Ovary (tissue), 9 donors: ENCODE results near the gene POLN. TPM values are rescaled to one million over a fixed set of nuclear protein-coding genes. Genes with fewer than 3 reads are reported as not detected.

ENCODE experiments used
- DNase-seq, 5 donors: peaks; one replicate each; pipeline ENCODE4 v3.0.0-alpha.2; 2019 to 2020
- H3K27ac ChIP-seq, 2 donors: fragments of 200-600 bp; one replicate each; pipeline versions ENCODE4 v1.5.1 to v1.8.0; 2019 to 2022
- H3K27me3 ChIP-seq: fragments of 200-600 bp; one replicate; pipeline ENCODE4 v1.8.0; 2022
- H3K36me3 ChIP-seq: fragments of 200-600 bp; sonication (generic); one replicate; pipeline ENCODE4 v1.5.1; 2019
- H3K4me1 ChIP-seq: one replicate; pipeline ENCODE4 v1.8.1; 2013; ENCODE audit warnings: mild to moderate bottlenecking, moderate library complexity; ENCODE audit not compliant: insufficient read depth
- H3K4me3 ChIP-seq: fragments of 200-600 bp; sonication (generic); one replicate; pipeline ENCODE4 v1.5.1; 2017
- H3K9me3 ChIP-seq, 2 donors: fragments of 200-600 bp in 1 of 2; sonication (generic) in 1 of 2; one replicate each; pipeline versions ENCODE4 v1.5.1 to v1.8.1; 2013 to 2019; ENCODE audit warnings: mild to moderate bottlenecking in 1 of 2, moderate library complexity in 1 of 2
- CTCF ChIP-seq, 3 donors: fragments of 450-650 bp in 2 of 3; fragments of 200-600 bp in 1 of 3; IDR thresholded peaks; one replicate each; pipeline versions ENCODE4 v1.5.1 to v1.8.0; 2016 to 2022; ENCODE audit warnings: antibody characterized with exemption in 3 of 3, mild to moderate bottlenecking in 1 of 3
- EP300 ChIP-seq: sonication (generic); formaldehyde crosslinking; IDR thresholded peaks from one replicate; pipeline ENCODE4 v1.6.1; 2017; ENCODE audit warnings: antibody characterized with exemption
- POLR2A ChIP-seq: fragments of 450-650 bp; IDR thresholded peaks from one replicate; pipeline ENCODE4 v1.6.1; 2017; ENCODE audit warnings: antibody characterized with exemption, mild to moderate bottlenecking, moderate library complexity
- WGBS, 3 donors: extraction: QIAGEN DNeasy Blood & Tissue Kit in 1 of 3; methylation state at CpG; one replicate each; pipeline versions ENCODE4 v1.1.5 to v1.1.7; 2013 to 2017; 5-methylcytosine and 5-hydroxymethylcytosine counted together
- intact Hi-C, 4 donors: fragments of 100-400 bp; cut with DNase I; formaldehyde crosslinking; loops; one replicate each; pipeline versions ENCODE4 v1.11.0 to v1.15.1; 2022 to 2023
- polyA plus RNA-seq, 2 donors: library from polyadenylated mRNA; stranded (reverse); fragments of 200-250 nt in 1 of 2; fragments of 350-450 nt in 1 of 2; fragmentation: Illumina TruSeq in 1 of 2; extraction: RNeasy Lipid Tissue Mini Kit (QIAGEN cat#74804) in 1 of 2; gene quantifications; one replicate each; pipeline ENCODE4 v1.2.3, GENCODE V29; 2013 to 2014
- total RNA-seq, 7 donors: library from RNA; depleted of rRNA in 2 of 7; stranded (reverse); fragments of >200 nt in 2 of 7; fragmentation: NEBNext Ultra II Directional in 3 of 7; extraction: Animal tissue kit (Norgen Biotek cat#: 25700) in 3 of 7; gene quantifications; one replicate each; pipeline versions ENCODE4 v1.1.0 to v1.2.4, GENCODE V29; 2016 to 2023
- donor health status: DM: no; HTN: no; CAD: no; lungs with moderate emphysema.
- donor health status: DM: no; HTN: no; CAD: no.
- donor health status: Bipolar disorder and iron deficiency.
- donor health status: DM: yes; HTN: yes; CAD: no.
- donor health status: DM: no; HTN: no; CAD: no.
- donor health status: DM: yes; HTN: yes; CAD: no.

POLN gene
- total and polyA plus RNA-seq, 9 donors, result 0.95 to 11.4 (median 3.1) TPM

GRCh38 chr4:2092669-2093053 lies 149.3 kb downstream of the POLN start:
- H3K27me3 ChIP-seq, result no peaks in the 10 kb centered on the region
- no peak overlapping the region for H3K27ac ChIP-seq
- no peak for DNase-seq
- WGBS, 3 donors, result 93 to 95% (median 93%) methylated on average over 6 of the region's 6 CpGs
- no peaks in the 10 kb centered on the region for H3K4me1 ChIP-seq
- no peak overlapping the region for H3K4me3 ChIP-seq
- no peaks in the 10 kb centered on the region for H3K36me3 ChIP-seq
- TF ChIP-seq CTCF (IDR thresholded peaks at IDR 0.05) (no peak), POLR2A (no peak), EP300 (no peak)
- intact Hi-C loops, result no loop called here
- H3K9me3 ChIP-seq, result no peaks in the 10 kb centered on the region

- Histone ChIP-seq H3K4me3 (no peak overlapping the region), H3K4me1 (no peaks in the 10 kb centered on the region), H3K27ac (no peak overlapping the region), H3K27me3 (no peaks in the 10 kb centered on the region), H3K36me3 (no peaks in the 10 kb centered on the region), H3K9me3 (no peaks in the 10 kb centered on the region)
- intact Hi-C loops, result no loop called here
- TF ChIP-seq EP300, result no peak
- TF ChIP-seq CTCF (IDR thresholded peaks at IDR 0.05), result no peak
- no peak for TF ChIP-seq POLR2A
- no peak for DNase-seq
- 87 to 89% (median 88%) methylated on average over 13 to 15 of the region's 15 CpGs for WGBS, 3 donors
Measured at GRCh38 chr4:2091990-2092668, 149.8 kb downstream of the POLN start.

- Histone ChIP-seq H3K36me3 (no peaks in the 10 kb centered on the region), H3K27me3 (no peaks in the 10 kb centered on the region), H3K4me1 (no peaks in the 10 kb centered on the region), H3K4me3 (no peak overlapping the region), H3K27ac (no peak overlapping the region), H3K9me3 (no peaks in the 10 kb centered on the region)
- DNase-seq, result no peak
- intact Hi-C loops, result no loop called here
- TF ChIP-seq EP300 (no peak), CTCF (IDR thresholded peaks at IDR 0.05) (no peak), POLR2A (no peak)
- 67 to 68% (median 67%) methylated on average over 1 of the region's 1 CpG for WGBS, 3 donors
Measured at GRCh38 chr4:2090642-2091041, 151.3 kb downstream of the POLN start.

- DNase-seq, result no peak
- no peak overlapping the region for H3K27ac ChIP-seq
- no peaks in the 10 kb centered on the region for H3K36me3 ChIP-seq
- H3K27me3 ChIP-seq, result no peaks in the 10 kb centered on the region
- intact Hi-C loops, result no loop called here
- H3K9me3 ChIP-seq, result no peaks in the 10 kb centered on the region
- no peak for TF ChIP-seq EP300
- TF ChIP-seq POLR2A, result no peak
- TF ChIP-seq CTCF (IDR thresholded peaks at IDR 0.05), result no peak
- no peaks in the 10 kb centered on the region for H3K4me1 ChIP-seq
- WGBS, 3 donors, result 9 to 18% (median 12%) methylated on average over 1 of the region's 1 CpG
- no peak overlapping the region for H3K4me3 ChIP-seq
Measured at GRCh38 chr4:2089222-2089621, 152.7 kb downstream of the POLN start.
